ENCODE measurements around the gene UBQLN1.

UBQLN1 gene

GRCh38 chr9:83699615-83700014 lies 8.1 kb downstream of the UBQLN1 start:
- no peak for DNase-seq (ENCODE audit: extremely low spot score)
- CTCF ChIA-PET: interaction anchor here (0.9 to 2.1 kb wide), 10 partner anchors 8 to 78 kb away, joined by 3 to 8 read pairs (median 4); partner anchors contain the start of gene UBQLN1
- POLR2A ChIA-PET: interaction anchor here (0.6 to 2.5 kb wide), 2 partner anchors 8 to 222 kb away, joined by 3 to 12 read pairs; partner anchors contain the start of gene UBQLN1
- no peak for TF ChIP-seq CTCF (IDR thresholded peaks at IDR 0.05; ENCODE audit: control extremely low read depth, extremely low read depth, low read depth, missing control alignments)

DNA sequence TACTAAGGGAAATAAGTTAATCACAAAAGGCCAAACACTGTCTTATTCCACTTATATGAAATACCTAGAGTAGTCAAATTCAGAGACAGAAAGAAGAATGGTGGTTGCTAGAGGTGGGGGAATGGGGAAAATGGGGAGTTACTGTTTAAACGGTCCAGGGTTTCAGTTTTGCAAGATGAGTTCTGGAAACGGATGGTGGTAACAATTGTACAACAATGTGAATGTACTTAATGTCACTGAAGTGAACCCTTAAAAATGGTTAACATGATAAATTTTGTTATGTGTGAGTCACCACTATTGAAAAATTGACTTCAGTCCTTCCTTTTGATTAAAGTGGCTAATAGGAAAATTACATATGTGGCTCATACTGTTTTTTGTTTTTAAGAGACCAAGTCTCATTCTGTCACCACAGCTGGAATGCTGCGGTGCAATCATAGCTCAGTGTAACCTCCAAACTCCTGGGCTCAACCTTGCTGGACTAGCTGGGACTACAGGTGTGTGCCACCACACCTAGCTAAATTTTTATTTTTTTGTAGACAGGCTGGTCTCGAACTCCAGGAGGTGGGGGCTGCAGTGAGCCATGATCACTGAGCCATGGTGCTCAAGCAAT lies 8.7 kb downstream of the UBQLN1 start:
- TF ChIP-seq CTCF (IDR thresholded peaks at IDR 0.05; ENCODE audit: control extremely low read depth, extremely low read depth, low read depth, missing control alignments): no peak
- DNase-seq (ENCODE audit: extremely low spot score): no peak
- ChIA-PET CTCF (interaction anchor here (0.9 to 2.1 kb wide), 10 partner anchors 8 to 50 kb away, joined by 3 to 8 read pairs (median 4); partner anchors contain the start of gene UBQLN1), POLR2A (interaction anchor here (0.6 to 2.5 kb wide), 2 partner anchors 9 to 223 kb away, joined by 3 to 12 read pairs; partner anchors contain the start of gene UBQLN1)

GRCh38 chr9:83691492-83691891 lies 16.3 kb downstream of the UBQLN1 start:
- CTCF ChIA-PET: interaction anchor here (1.8 to 2.7 kb wide), 4 partner anchors 8 to 17 kb away, joined by 6 to 10 read pairs (median 7); partner anchors contain the start of gene UBQLN1
- POLR2A ChIA-PET: interaction anchor here (1.1 kb wide), 1 partner anchor 10 kb away, joined by 3 read pairs; no protein-coding TSS in a partner anchor

DNA sequence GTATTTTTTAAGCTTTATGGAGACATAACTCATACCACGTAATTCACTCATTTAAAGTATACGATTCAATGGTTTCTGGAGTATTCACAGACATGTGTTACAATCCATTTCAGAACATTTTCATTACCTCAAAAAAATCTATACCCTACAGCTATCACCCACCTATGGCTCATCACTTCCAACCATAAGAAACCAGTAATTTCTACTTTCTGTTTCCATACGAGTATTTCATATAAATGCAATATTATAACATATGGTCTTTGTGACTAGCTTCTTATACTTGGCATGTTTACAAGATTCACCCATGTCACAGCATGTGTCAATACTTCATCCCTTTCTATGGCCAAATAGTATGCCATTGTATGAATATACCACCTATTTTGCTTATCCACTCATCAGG lies 18.8 kb downstream of the UBQLN1 start:
- POLR2A ChIA-PET: no interaction called here
- CTCF ChIA-PET: interaction anchor here (0.8 to 3.8 kb wide), 6 partner anchors 9 to 20 kb away, joined by 3 to 13 read pairs (median 4); partner anchors contain the start of gene UBQLN1
- no peak for TF ChIP-seq CTCF (IDR thresholded peaks at IDR 0.05; ENCODE audit: control extremely low read depth, extremely low read depth, low read depth, missing control alignments)
- DNase-seq (ENCODE audit: extremely low spot score): no peak

More at GRCh38 chr9:83691492-83691891, 16.3 kb downstream of the UBQLN1 start:
- no peak for DNase-seq (ENCODE audit: extremely low spot score)
- no peak for TF ChIP-seq CTCF (IDR thresholded peaks at IDR 0.05; ENCODE audit: control extremely low read depth, extremely low read depth, low read depth, missing control alignments)

- DNase-seq (ENCODE audit: extremely low spot score): no peak
- CTCF ChIA-PET: interaction anchor here (1.1 to 3.9 kb wide), 3 partner anchors 10 to 32 kb away, joined by 3 to 15 read pairs (median 6); no protein-coding TSS in a partner anchor
- TF ChIP-seq CTCF (IDR thresholded peaks at IDR 0.05; ENCODE audit: control extremely low read depth, extremely low read depth, low read depth, missing control alignments): no peak
- POLR2A ChIA-PET: no interaction called here
Observed at GRCh38 chr9:83681490-83681889, 26.3 kb downstream of the UBQLN1 start.

- TF ChIP-seq CTCF (IDR thresholded peaks at IDR 0.05; ENCODE audit: control extremely low read depth, extremely low read depth, low read depth, missing control alignments): no peak
- CTCF ChIA-PET: interaction anchor here (1.1 to 3.9 kb wide), 6 partner anchors 9 to 42 kb away, joined by 3 to 15 read pairs (median 4); partner anchors contain the start of gene UBQLN1
- POLR2A ChIA-PET: interaction anchor here (0.7 kb wide), 1 partner anchor 9 kb away, joined by 3 read pairs; no protein-coding TSS in a partner anchor
- DNase-seq (ENCODE audit: extremely low spot score): no peak
Observed at GRCh38 chr9:83680233-83680632, 27.5 kb downstream of the UBQLN1 start.
